SU-DHL-6 (cell line): ENCODE data around the gene OSCP1.

Experiments
- H2AFZ ChIP-seq: fragments of 200-600 bp; sonication (generic); 2 replicates; pipeline ENCODE4 v1.6.1; 2014; ENCODE audit warnings: low read depth, mild to moderate bottlenecking, moderate library complexity, mixed read lengths, antibody characterized with exemption, low read length; ENCODE audit not compliant: severe bottlenecking
- H3F3A ChIP-seq: fragments of 200-600 bp; shearing (Covaris generic); 2 replicates; pipeline ENCODE4 v1.6.0; 2016; ENCODE audit warnings: antibody characterized with exemption, mild to moderate bottlenecking; ENCODE audit not compliant: insufficient read depth
- H3K27ac ChIP-seq: fragments of 200-600 bp; sonication (generic); 2 replicates; pipeline ENCODE4 v1.5.1; 2016; ENCODE audit warnings: low read depth, mild to moderate bottlenecking, low read length, moderate library complexity, mixed read lengths
- H3K27me3 ChIP-seq: fragments of 200-600 bp; sonication (generic), shearing (Covaris generic); 2 replicates; pipeline ENCODE4 v1.6.0; 2014; ENCODE audit warnings: mild to moderate bottlenecking, low read length
- H3K36me3 ChIP-seq: fragments of 200-600 bp; sonication (generic); 2 replicates; pipeline ENCODE4 v1.6.1; 2014; ENCODE audit warnings: mild to moderate bottlenecking, low read length, mixed read lengths
- H3K4me2 ChIP-seq: fragments of 300-600, 200-600 bp; shearing (Covaris generic), sonication (generic); 2 replicates; pipeline ENCODE4 v1.6.0; 2014; ENCODE audit warnings: low read length, low read depth, mild to moderate bottlenecking; ENCODE audit not compliant: poor library complexity, severe bottlenecking
- H3K4me3 ChIP-seq: fragments of 200-600 bp; sonication (generic); 2 replicates; pipeline ENCODE4 v1.5.1; 2014; ENCODE audit warnings: antibody characterized with exemption, low read length, mild to moderate bottlenecking, mixed read lengths; ENCODE audit not compliant: insufficient read depth, poor library complexity, severe bottlenecking
- H3K79me2 ChIP-seq: fragments of 200-600 bp; sonication (generic); 2 replicates; pipeline ENCODE4 v1.6.1; 2014; ENCODE audit warnings: mild to moderate bottlenecking, low read length, moderate library complexity; ENCODE audit not compliant: insufficient read depth
- H3K9ac ChIP-seq: fragments of 200-600 bp; sonication (generic); 2 replicates; pipeline ENCODE4 v1.7.0; 2014; ENCODE audit warnings: mild to moderate bottlenecking, low read length
- H3K9me2 ChIP-seq: fragments of 200-600 bp; sonication (generic); replicated peaks from 2 replicates; pipeline ENCODE4 v1.6.1; 2014; ENCODE audit warnings: low read length; ENCODE audit not compliant: insufficient read depth
- H3K9me3 ChIP-seq: fragments of 200-600 bp; sonication (generic); 2 replicates; pipeline ENCODE4 v1.6.1; 2014; ENCODE audit warnings: low read length, mixed read lengths; ENCODE audit not compliant: insufficient read depth
- H4K20me1 ChIP-seq: fragments of 200-600 bp; sonication (generic); 2 replicates; pipeline ENCODE4 v1.6.1; 2014; ENCODE audit warnings: low read depth, mild to moderate bottlenecking, antibody characterized with exemption, low read length, moderate library complexity, mixed read lengths
- CTCF ChIP-seq: fragments of 200-600 bp; sonication (generic); IDR thresholded peaks from one replicate; pipeline ENCODE4 v1.5.1; 2017; ENCODE audit warnings: antibody characterized with exemption, mild to moderate bottlenecking, low read length, moderate library complexity; ENCODE audit not compliant: insufficient read depth, poor library complexity, severe bottlenecking
- EZH2phosphoT487 ChIP-seq: fragments of 200-600 bp; sonication (generic), shearing (Covaris generic); conservative IDR thresholded peaks from 2 replicates; pipeline ENCODE4 v1.6.1; 2018; ENCODE audit warnings: mild to moderate bottlenecking, antibody characterized with exemption, low read length, moderate library complexity, mixed read lengths

The OSCP1 gene

GRCh38 chr1:36406440-36406839 is 43.8 kb downstream of the OSCP1 start:
- no peaks in the 10 kb centered on the region for H3K27me3 ChIP-seq
- no peak overlapping the region for H3K4me2 ChIP-seq
- H3K79me2 ChIP-seq: no peaks in the 10 kb centered on the region
- H3F3A ChIP-seq: no peaks in the 10 kb centered on the region
- no peaks in the 10 kb centered on the region for H3K36me3 ChIP-seq
- no peak overlapping the region for H2AFZ ChIP-seq
- H3K4me3 ChIP-seq: no peak overlapping the region
- no peak overlapping the region for H3K27ac ChIP-seq
- TF ChIP-seq CTCF: no peak
- TF ChIP-seq EZH2phosphoT487: no peak
- no peak overlapping the region for H3K9ac ChIP-seq
- peaks cover 2% of the 10 kb centered on the region; the same call in 1 of the 2 replicates for H3K9me3 ChIP-seq
- no peaks in the 10 kb centered on the region for H4K20me1 ChIP-seq
- H3K9me2 ChIP-seq: no peaks in the 10 kb centered on the region

DNA sequence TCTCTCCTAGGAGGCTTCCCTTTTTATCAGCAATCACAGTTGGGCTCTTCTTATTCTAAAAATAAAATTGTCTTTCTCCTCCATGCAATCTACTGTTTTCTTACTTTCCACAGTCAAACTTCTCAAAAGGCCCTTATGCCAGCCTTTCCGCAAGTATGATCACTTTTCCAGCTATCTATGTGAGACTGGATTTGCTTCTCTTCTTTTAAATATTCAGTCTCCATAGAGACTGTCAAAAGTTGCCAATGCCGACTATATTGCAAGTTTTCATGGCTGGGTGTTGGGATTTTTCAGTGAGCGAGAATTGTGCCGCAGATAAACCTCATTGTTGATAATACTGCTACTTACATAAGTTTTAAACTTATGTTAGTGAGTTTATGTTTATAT is 47.8 kb downstream of the OSCP1 start:
- Histone ChIP-seq H3K9ac (no peak overlapping the region), H3K27me3 (no peaks in the 10 kb centered on the region), H4K20me1 (no peaks in the 10 kb centered on the region), H3K9me3 (peaks cover 6% of the 10 kb centered on the region; the same call in 1 of the 2 replicates), H3K79me2 (no peaks in the 10 kb centered on the region), H3K4me2 (no peak overlapping the region), H3K27ac (no peak overlapping the region), H2AFZ (no peak overlapping the region), H3K9me2 (no peaks in the 10 kb centered on the region), H3K36me3 (no peaks in the 10 kb centered on the region), H3K4me3 (no peak overlapping the region), H3F3A (peaks cover 11% of the 10 kb centered on the region; the same call in 1 of the 2 replicates)
- TF ChIP-seq EZH2phosphoT487 (no peak), CTCF (no peak)

DNA sequence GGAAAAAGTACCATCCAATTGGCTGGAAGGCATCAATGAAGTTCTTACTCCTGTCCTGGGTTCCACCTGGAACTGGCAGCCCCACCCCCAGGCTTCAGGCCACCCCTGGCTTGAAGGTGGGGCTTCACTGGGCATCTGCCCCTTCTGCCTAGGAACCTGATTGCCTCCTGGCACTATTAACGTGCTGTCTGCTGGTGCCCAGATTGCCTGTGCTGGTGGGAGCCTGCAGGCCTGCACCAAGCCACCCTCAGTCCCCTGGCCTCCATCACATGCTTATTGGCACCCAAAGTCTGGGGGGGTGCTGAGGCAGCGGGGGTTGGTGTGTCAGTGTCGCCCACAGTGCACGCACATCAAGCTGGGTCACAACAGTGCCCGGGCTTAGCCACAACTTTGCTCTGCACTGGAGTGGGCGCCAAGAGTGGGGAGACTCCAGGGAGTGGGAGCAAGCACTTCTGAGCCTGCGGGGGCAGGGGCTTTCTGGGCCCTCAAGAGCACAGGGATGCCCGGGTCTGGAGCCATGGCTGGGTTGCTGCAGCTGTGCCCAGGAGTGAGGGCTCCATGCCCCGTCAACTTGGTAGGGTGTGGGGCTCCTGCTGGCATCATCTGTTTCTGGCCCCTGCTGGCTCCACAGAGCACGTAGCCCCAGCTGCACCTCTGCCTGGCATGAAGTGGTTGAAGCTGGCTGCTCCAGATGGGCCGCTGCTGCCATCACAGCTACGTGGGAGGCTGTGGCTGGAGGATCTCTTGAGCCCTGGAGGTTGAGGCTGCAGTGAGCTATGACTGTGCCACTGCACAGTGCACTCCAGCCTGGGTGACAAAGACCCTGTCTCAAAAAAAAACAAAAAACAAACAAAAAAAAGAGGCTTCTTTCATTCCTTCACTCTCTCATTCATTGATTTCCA is 48.4 kb downstream of the OSCP1 start:
- H3K79me2 ChIP-seq: peaks cover 6% of the 10 kb centered on the region
- H3K36me3 ChIP-seq: no peaks in the 10 kb centered on the region
- H3K4me2 ChIP-seq: no peak overlapping the region
- no peaks in the 10 kb centered on the region for H3K27me3 ChIP-seq
- TF ChIP-seq EZH2phosphoT487: no peak
- TF ChIP-seq CTCF: no peak
- H2AFZ ChIP-seq: no peak overlapping the region
- H4K20me1 ChIP-seq: no peaks in the 10 kb centered on the region
- no peak overlapping the region for H3K4me3 ChIP-seq
- H3F3A ChIP-seq: peaks cover 15% of the 10 kb centered on the region; the same call in 1 of the 2 replicates
- no peaks in the 10 kb centered on the region for H3K9me2 ChIP-seq
- peaks cover 6% of the 10 kb centered on the region; the same call in 1 of the 2 replicates for H3K9me3 ChIP-seq
- H3K9ac ChIP-seq: no peak overlapping the region
- no peak overlapping the region for H3K27ac ChIP-seq
